ENCODE results near the gene ARSG.
"Not testable (repeated sequence)": the region's sequence is repeated elsewhere in the genome, so short reads cannot be mapped to it uniquely, and the experiment has no call there.

ARSG gene

DNA sequence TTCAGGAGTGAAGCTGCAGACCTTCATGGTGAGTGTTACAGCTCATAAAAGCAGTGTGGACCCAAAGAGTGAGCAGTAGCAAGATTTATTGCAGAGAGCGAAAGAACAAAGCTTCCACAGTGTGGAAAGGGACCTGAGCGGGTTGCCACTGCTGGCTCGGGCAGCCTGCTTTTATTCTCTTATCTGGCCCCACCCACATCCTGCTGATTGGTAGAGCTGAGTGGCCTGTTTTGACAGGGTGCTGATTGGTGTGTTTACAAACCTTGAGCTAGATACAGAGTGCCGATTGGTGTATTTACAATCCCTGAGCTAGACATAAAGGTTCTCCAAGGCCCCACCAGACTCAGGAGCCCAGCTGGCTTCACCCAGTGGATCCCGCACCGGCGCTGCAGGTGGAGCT lies 17.2 kb downstream of the ARSG start:
- not testable (repeated sequence) for DNase-seq

DNA sequence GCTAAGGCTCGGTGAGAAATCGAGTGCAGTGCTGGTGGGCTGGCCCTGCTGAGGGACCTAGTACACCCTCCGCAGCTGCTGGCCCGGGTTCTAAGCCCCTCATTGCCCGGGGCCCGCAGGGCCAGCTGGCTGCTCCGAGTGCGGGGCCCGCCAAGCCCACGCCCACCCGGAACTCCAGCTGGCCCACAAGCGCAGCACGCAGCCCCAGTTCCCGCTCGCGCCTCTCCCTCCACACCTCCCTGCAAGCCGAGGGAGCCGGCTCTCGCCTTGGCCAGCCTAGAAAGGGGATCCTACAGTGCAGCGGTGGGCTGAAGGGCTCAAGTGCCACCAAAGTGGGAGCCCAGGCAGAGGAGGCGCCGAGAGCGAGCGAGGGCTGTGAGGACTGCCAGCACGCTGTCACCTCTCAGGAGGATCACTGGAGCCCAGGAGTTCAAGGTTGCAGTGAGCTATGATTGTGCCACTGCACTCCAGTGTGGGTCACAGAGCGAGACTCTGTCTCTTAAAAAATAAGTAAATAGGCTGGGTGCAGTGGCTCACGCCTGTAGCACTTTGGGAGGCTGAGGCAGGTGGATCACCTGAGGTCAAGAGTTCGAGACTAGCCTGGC lies 17.9 kb downstream of the ARSG start:
- DNase-seq: not testable (repeated sequence)

DNA sequence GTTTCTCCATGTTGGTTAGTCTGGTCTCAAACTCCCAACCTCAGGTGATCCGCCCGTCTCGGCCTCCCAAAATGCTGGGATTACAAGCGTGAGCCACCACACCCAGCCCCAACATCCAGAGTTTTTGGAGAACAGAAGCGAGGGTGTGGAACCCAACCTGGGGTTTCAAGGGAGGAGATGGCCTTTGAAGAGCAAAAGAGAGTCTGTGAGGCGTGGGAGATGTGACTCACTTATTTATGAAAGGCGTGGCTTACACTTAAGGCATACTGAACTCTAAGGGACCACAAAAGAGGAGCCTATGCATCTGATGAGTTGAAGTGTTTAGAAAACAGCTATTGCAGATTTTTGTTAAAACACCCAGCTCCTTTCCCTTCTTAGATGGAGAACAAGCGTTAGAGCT lies 18.9 kb downstream of the ARSG start:
- DNase-seq: no peak

DNA sequence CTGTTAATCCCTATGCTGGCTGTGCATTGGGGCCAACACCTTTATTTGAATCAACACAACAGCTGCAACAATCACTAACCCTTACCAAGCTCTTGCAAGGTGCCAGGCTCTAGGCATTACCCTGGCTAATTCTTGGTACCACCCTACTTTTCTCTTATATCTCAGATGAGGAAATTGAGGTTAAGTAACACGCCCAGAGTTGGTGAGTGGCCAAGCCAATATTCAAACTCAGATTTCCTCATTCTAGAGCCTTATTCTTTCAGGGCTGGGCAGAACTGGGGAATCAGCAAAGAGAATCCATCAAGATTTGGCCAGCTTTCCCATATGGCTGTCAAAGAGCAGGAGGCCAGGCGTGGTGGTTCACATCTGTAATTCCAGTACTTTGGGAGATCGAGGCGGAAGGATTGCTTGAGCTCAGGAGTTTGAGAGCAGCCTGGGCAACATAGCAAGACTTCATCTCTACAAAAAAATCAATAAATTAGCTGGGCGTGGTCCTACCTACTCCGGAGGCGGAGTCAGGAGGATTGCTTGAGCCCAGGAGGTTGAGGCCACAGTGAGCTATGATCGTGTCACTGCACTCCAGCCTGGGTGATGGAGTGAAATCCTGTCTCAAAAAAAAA lies 23.7 kb downstream of the ARSG start:
- DNase-seq: no peak

DNA sequence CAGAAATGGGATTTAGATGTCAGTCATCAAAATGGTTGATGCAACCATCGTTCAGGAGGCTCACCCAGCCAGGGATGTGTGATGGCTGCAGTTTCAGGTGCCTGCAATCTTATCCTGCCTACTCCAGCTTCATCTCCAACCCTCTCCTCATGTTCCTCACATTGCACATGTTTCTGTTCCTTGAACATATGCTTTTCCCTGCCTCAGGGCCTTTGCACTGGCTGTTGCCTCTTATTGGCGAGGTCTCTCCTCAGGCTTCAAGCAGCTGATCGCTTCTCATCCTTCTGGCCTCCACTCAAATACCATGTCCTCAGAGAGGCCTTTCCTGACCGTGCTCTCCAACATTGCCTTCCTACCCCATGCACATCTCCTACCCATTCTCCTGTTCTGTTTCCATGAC lies 24.6 kb downstream of the ARSG start:
- DNase-seq: no peak

DNA sequence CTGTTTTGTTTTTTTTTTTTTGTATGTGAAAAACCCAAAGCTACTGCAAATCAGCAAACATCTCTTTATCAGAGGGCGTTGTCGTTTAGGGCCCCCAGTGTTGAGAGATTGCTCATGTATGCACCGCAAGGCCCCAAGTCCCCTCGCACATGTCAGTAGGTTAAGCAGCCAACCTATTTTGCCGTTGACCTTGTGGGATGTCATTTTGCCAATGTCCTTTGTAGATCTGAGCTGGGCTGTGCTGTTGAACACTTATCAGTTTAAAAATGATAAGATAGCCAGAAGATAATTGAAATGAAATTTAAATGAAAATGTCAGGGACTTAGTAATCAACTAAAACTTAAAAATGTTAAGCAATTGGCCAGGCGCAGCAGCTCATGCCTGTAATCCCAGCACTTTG lies 26.2 kb downstream of the ARSG start:
- no peak for DNase-seq

DNA sequence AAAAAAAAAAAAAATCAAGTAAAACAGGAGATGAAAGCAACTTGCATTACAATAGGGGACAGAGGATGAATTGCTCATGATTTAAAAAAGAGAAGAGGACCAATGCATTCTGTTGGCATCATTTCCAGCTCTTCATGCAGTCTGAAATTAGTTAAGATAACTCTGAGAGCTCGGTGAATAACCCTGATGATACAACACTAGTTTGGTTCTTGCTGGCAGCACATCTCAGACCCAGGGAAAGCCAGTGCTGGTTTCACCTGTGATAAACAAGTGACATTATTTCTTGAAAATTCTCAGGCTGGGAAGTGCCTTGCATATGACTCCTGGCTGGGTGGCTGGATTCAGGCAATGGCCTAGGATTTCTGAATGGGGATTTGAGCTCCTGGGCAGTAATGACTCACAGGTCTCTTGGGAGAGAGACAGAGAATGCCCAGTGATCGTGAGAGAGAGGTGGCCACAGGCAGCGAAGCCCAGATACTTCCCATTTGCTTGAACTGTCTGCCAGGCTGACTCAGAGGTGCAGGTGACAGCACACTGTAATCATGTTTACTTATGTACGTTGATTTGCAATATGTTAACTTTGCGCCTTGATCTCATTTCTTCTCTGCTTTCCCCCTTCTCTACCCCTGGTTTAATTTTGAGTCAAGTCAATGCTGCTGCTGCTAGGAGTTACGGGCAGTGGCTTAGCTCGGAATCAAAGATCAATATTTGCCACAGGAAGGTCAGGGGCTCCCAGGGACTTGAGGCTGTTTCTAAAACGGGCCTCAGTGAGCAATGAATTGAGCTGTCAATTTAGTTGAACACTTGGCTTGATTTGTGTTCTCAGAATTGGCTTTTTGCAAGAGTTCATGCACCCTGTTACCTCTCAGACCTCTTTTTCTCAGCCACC lies 27.1 kb downstream of the ARSG start:
- no peak for DNase-seq

DNA sequence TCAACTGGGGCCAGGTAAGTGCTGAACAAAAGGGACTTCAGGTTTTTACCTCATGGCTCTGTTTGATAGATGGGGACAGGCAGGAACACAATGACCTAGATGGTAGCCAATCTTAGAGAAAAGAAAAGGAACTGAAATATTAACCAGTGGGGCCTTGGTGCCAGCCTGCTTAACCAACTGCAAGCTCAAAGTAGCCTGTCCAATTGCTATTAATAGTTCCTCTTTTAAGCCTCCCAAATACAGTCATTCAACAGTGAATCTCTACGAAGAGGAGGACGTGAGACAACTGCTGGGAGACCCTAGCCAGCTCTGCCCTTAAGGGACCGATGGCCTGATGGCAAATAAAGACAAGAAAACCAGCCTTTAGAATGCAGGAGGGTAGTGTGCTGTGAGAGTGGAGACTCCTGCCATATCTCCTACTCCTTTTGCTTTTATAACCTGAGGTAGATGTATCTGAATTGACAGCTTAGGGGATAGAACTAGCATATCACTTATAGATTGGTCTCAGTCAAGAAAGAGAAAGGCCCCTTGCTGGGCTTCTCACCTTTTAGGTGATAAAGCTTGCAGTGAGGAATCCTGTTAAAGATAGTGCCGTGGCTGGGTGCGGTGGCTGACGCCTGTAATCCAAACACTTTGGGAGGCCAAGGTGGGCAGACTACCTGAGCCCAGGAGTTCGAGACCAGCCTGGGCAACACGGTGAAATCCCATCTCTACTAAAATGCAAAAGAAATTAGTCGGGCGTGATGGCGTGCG lies 28.3 kb downstream of the ARSG start:
- DNase-seq: no peak

DNA sequence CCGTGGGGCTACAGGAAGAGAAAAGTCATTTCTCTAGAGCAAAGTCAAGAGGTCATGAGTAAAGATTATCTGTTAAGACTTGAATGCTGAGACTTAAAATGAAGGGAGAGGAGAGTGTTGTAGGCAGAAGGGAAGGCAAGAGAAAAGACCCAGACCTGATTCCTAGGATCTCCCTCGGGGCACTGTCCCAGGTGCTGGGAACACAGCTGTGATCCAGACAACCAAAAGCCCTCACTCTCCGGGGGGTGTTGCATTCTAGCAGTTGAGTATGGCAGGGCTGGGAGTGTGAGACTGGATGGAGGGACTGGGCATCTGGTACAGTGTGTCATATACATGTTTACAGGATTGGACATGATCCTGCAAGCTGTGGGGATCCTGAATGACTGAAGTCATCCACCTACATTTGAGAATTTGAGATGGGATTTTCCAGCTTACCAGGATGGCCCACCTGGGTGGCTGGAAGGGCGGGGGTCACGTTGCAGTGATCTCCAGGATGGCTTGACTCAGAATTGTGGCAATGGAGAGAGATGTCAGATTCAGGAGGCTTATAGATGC lies 29.1 kb downstream of the ARSG start:
- no peak for DNase-seq

DNA sequence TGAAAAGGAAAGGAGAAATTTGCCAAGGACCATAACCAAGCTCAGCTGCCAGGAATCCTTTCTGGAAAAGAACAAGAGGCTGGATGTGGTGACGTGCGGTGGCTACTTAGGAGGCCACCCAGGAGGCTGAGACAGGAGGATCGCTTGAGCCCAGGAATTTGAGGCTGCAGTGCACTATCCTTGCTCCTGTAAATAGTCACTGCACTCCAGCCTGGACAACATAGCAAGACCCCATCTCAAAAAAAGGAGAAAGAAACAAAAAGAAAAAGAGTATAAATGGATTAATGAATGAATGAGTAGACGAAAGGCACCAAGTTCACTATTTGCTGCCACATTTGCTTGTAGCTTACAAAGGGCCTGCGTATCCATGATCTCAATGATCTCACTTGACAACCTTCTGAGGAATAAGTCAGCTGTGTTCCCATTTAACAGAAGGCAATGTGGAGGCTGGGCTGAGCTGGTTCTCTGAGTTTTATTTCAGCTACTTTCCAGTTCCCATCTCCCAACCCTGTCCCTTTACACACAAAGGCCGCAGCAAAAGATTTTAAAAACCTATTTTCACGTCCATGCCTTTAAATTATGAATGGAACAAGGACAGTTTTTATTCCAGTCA lies 29.8 kb downstream of the ARSG start:
- DNase-seq: no peak

DNA sequence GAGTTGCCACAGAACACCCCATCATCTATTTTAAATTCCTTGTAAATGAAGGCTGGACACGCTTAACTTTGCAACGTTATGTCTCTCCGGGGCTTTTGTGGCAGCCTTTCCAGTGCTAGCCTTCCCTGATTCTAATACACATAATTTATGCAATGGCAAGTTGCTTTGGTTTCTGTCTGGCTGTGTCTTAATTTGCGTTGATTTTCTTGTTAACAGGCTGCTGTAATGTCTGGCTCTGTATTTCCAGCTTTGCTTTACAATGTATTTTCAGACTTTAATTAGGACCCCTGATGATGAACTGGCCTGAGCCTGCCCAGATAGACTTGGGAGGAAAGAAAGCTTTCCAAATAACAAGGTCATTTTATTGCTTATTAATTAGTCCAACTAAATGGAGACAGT lies 30.3 kb downstream of the ARSG start:
- DNase-seq: no peak

DNA sequence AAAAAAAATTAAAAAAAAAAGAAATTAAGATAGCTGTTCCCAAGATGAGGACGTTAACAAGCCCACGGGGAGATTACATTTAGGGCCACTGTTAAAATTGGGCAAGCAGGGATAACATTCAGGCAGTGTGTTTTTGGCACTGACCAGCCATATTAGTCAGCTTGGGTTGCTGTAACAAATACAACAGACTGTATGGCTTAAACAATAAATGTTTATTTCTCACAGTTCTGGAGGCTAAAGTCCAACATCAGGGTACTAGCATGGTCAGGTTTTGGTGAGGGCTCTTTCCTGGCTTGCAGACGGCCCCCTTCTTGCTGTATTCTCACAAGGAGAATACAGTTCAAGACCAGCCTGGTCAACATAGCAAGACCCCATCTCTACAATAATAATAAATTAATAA lies 31.3 kb downstream of the ARSG start:
- no peak for DNase-seq

DNA sequence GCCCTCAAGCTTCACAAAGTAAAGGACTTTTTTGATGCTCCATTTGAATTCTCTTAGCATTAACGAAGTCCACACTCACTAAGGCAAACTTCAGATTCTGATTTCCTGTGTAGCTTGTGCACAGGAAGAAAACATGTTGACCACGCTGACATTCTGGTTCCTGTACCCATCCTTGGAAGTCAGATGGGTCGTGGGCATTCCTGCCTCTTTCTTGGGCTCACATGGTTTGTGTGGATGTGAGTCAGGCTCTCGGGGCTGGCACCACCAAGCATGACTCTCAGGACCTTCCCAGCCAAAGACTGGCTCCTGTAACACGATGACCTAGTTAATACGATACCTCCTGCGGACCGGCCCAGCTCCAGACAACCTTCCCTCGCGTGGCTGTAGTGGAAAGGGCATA lies 32.8 kb downstream of the ARSG start:
- no peak for DNase-seq

DNA sequence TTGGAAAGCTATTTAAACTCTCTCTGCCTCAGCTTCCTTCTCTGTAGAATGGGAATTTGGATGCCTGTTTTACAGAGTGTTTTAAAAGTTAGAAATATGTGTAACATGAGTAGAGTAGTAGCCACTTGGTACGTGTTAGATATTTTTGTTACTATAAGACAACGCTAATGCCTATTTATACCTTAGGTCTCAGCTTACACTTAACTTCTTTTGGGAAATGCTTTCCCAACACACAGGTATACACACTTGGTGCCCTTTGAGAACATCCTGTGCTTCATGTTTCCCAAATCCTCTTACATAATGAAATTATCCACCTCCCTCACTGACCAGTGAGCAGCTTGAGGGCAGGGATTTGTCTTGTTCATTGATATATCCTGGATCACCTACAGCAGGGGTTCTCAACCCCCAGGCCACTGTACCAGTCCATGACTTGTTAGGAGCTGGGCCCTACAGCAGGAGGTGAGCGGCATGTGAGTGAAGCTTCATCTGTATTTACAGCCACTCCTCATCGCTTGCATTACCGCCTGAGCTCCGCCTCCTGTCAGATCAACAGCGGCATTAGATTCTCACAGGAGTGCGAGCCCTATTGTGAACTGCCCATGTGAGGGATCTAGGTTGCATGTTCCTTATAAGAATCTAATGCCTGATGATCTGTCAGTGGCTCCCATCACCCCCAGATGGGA lies 33.5 kb downstream of the ARSG start:
- DNase-seq: no peak

DNA sequence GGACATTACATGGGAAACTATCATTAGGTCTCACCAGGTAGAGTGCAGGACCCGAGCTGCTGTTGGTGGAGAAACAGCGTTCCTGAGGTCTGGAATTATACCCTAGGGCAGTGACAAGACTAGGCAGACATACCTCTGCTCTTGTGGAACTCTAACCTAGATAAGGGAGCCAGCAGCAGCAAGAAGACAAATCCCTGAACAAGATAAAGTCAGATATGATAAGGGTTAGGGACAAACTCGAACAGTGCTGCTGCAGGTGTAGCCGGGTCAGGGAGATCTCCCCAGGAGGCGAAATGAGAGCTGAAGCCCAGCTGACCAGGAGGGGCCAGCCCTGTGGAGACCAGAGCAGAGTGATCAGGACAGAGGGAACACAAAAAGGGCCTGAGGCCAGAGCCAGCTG lies 34.7 kb downstream of the ARSG start:
- no peak for DNase-seq

DNA sequence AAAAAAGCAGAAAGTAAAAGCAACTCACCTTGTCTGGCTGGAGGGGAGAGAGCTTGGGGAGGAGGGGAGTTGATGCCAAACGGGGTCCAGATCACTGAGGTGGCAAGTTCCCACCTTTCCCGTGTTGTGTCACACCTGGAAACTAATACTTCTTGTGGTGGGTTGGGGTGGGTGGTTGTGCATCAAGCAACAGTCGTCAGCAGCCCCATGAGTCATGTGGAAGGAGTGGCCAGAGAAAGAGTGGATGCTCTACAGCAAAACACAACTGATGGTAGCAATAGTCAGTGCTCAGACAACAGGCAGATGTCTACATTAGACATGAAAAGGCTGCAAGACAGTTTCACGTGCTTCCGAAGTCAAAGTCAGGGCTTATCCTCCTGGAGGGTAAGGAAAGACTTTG lies 35.4 kb downstream of the ARSG start:
- no peak for DNase-seq

DNA sequence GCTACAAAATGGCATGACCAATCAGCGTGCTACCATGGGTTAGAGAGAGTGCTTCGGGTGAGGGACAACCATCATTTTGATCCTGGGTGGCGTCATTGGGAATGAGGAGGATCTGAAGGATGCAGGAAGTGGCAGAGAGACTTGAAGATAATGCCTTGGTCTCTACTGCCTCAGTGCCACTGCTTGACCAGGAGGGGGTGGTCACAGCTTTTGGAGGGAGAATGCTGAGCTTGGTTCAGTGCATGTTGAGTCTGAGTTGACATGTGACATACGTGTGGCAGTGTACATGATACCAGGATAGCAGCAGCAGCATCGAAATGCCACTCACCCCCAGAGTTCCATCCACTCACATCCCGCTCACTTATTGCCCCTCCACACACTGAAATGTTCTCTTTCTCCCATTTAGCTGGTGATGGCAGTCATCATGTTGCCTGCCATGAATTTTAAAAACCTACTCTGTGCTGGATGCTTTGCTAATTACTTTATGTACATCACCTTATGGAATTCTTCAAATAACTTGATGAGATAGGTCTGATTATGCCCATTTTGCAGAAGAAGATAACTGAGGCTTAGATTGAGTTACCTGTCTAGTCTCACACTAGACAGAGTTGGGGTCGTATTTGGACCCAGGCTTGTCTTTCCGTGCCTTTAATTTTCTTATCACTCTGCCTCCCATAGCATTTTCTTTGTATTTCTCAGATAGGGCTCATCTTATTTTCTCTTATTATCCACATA lies 36.7 kb downstream of the ARSG start:
- no peak for DNase-seq

DNA sequence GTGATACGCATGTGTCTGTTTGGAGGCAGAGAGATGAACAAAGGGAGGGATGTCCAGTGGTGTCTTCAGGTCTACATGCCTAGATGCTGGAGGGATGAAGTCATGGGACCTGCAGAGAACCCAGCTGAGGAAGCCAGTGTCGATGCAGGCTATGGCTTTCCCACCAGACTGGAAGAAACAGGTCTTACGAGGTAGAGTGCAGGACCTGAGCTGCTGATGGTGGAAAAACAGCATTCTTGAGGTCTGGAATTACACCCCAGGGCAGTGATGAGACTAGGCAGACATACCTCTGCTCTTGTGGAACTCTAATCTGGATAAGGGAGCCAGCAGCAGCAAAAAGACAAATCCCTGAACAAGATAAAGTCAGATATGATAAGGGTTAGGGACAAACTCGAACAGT lies 37.4 kb downstream of the ARSG start:
- no peak for DNase-seq

DNA sequence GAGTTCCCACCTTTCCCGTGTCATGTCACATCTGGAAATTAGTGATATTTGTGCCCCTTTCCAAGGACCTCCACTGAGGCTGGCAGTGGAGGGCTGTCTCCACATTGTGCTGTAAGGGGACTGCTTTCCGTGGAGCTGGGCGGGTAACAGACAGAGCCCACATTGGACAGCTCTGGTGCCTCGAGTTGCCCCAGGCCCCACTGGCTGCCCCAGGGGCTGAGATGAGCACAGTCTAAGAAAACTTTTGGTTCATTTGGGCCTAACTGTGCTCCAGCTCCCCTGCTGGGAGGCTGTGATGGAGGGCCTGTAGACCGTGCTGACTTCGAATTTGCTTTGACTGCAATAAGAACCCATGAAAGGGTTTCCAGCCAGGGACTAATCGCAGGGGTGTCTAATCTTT lies 38.0 kb downstream of the ARSG start:
- DNase-seq: no peak

DNA sequence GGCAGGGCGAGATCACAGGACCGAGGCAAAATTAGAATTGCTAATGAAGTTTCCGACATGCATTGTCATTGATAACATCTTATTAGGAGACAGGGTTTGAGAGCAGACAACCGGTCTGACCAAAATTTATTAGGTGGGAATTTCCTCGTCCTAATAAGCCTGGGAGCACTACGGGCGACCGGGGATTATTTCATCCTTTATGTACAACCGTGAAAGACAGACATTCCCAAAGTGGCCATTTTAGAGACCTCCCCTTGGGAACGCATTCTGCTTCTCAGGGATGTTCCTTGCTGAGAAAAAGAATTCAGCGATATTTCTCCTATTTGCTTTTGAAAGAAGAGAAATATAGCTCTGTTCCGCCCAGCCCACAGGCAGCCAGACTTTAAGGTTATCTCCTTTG lies 40.6 kb downstream of the ARSG start:
- not testable (repeated sequence) for DNase-seq

DNA sequence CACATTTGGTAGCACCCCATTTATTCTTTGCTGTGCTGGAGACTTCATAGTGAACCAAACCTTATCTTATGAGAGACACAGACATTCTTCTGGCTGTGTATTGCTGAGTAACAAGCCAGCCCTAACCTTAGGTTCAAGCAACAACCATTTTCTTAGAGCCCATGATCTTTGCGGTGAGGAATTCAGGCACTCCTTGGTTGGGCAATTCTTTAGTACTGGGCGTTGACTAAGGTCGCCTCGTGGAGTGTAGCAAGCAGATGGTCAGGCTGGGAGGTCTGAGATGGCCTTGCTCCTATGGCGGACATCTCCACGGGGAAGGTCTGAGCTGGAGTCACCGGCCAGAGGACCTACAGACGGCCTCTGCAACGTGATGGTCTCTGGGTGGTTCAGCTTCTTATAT lies 43.1 kb downstream of the ARSG start:
- DNase-seq: no peak
